Rectal smooth muscle tissue (tissue), 1 donor: ENCODE measurements around the gene CDKN3.
"Not testable (repeated sequence)": the region's sequence is repeated elsewhere in the genome, so short reads cannot be mapped to it uniquely, and the experiment has no call there.

ENCODE experiments used
- H3K27ac ChIP-seq: one replicate; pipeline ENCODE4 v1.7.0; 2013; ENCODE audit warnings: low read depth, low read length, inconsistent platforms
- H3K27me3 ChIP-seq: one replicate; pipeline ENCODE4 v1.7.0; 2013; ENCODE audit warnings: low read length; ENCODE audit not compliant: control insufficient read depth, insufficient read depth
- H3K36me3 ChIP-seq: one replicate; pipeline ENCODE4 v1.7.0; 2013; ENCODE audit warnings: low read length; ENCODE audit not compliant: control insufficient read depth, insufficient read depth
- H3K4me1 ChIP-seq: one replicate; pipeline ENCODE4 v1.7.0; 2013; ENCODE audit warnings: low read length; ENCODE audit not compliant: control insufficient read depth, insufficient read depth
- H3K4me3 ChIP-seq: one replicate; pipeline ENCODE4 v1.7.0; 2013; ENCODE audit warnings: low read length
- H3K9ac ChIP-seq: one replicate; pipeline ENCODE4 v1.7.0; 2013; ENCODE audit warnings: low read length

CDKN3 gene

DNA sequence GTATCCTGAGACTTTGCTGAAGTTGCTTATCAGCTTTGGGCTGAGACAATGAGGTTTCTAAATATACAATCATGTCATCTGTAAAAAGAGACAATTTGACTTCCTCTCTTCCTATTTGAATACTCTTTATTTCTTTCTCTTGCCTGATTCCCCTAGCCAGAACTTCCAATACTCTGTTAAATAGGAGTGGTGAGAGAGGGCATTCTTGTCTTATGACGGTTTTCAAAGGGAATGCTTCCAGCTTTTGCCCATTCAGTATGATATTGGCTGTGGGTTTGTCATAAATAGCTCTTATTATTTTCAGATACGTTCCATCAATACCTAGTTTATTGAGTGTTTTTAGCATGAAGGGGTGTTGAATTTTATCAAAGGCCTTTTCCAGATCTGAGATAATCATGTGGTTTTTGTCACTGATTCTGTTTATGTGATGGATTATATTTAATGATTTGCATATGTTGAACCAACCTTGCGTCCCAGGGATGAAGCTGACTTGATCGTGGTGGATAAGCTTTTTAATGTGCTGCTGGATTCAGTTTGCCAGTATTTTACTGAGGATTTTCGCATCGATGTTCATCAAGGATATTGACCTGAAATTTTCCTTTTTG lies 6.7 kb downstream of the CDKN3 start:
- H3K27me3 ChIP-seq, H3K4me3 ChIP-seq, H3K27ac ChIP-seq, H3K36me3 ChIP-seq, H3K9ac ChIP-seq, H3K4me1 ChIP-seq: not testable (repeated sequence)

DNA sequence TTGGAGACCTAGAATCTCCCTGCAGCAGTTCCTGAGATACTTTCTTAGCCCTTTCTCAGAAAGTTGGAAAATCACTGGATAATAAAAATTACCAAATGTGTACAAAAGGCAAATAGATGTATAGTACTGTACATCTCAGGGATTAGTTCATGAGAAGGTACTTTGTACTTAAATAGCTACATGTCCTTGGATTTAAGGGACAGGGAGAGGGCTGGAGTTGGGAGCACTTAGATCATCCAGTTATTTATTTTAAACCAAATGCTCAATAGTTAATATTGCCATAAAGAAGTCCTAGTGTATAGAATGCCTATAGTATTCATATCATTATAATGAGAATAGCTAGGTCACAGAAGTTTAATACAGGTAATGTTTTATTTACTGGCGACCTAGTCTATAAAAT lies 13.4 kb downstream of the CDKN3 start:
- H3K27me3 ChIP-seq: no peaks in the 10 kb centered on the region
- no peak overlapping the region for H3K27ac ChIP-seq
- no peak overlapping the region for H3K9ac ChIP-seq
- no peaks in the 10 kb centered on the region for H3K36me3 ChIP-seq
- H3K4me1 ChIP-seq: no peaks in the 10 kb centered on the region
- H3K4me3 ChIP-seq: no peak overlapping the region

DNA sequence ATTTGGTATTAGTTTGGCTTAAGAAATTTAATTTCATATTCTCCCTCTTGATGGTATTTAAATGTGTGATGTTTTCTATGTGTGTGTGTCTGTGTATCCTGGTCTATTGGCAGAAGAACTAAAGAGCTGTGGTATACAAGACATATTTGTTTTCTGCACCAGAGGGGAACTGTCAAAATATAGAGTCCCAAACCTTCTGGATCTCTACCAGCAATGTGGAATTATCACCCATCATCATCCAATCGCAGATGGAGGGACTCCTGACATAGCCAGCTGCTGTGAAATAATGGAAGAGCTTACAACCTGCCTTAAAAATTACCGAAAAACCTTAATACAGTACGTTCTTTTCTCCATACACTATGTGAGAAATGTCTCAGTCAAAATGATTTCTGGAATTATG lies 14.6 kb downstream of the CDKN3 start:
- Histone ChIP-seq H3K27me3 (no peaks in the 10 kb centered on the region), H3K9ac (no peak overlapping the region), H3K4me1 (no peaks in the 10 kb centered on the region), H3K4me3 (no peak overlapping the region), H3K36me3 (no peaks in the 10 kb centered on the region), H3K27ac (no peak overlapping the region)

DNA sequence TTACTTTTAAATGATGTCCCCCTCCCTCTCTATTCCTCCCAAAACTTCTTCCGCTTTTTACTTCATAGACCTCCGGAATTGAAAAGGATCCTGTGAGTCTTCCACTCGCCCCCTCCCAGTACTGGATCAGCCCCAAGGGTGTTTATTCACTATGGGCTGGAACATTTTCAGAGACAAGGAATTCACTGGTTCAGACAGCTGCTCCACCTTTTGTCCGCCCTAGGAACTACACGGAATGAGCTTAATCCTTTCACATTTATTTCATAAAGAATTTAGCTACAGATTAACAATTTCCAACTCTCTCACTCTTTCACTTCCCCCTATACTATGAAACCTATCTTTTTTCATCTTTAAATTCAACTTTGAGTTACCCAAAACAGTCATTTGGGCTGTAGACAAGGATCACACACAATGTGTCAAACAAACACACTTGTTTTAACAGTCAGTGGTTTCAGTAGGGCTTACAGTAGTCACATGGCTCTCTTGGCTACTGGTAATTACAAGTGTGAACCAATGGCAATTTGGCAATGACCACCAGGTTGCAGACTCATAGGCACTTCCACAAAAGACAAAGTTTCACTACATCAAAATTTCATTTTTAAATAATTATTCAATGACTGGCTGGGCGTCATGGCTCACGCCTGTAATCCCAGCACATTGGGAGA lies 23.8 kb downstream of the CDKN3 start:
- no peak overlapping the region for H3K4me3 ChIP-seq
- H3K9ac ChIP-seq: no peak overlapping the region
- H3K36me3 ChIP-seq: no peaks in the 10 kb centered on the region
- H3K4me1 ChIP-seq: no peaks in the 10 kb centered on the region
- H3K27me3 ChIP-seq: no peaks in the 10 kb centered on the region
- no peak overlapping the region for H3K27ac ChIP-seq

DNA sequence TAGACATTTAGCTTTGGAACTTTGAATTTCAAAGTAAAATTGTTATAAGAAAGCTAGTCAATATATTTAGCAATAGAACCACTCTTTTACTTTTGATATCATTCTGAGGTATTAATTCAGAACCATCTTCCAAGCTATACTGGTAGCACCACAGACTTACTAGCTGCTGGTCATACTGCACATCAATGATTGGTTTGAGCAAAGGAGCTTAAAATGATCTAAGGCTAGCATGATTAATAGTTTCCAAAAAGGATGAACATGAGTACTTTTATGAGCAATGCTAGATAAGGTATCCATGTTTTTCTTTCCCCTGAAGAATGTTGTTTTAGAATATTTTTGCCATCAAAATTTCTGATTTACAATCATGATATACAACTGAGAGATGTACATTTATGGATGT lies 27.2 kb downstream of the CDKN3 start:
- Histone ChIP-seq H3K9ac (no peak overlapping the region), H3K4me3 (no peak overlapping the region), H3K4me1 (no peaks in the 10 kb centered on the region), H3K36me3 (peaks cover 4% of the 10 kb centered on the region), H3K27me3 (no peaks in the 10 kb centered on the region), H3K27ac (no peak overlapping the region)

DNA sequence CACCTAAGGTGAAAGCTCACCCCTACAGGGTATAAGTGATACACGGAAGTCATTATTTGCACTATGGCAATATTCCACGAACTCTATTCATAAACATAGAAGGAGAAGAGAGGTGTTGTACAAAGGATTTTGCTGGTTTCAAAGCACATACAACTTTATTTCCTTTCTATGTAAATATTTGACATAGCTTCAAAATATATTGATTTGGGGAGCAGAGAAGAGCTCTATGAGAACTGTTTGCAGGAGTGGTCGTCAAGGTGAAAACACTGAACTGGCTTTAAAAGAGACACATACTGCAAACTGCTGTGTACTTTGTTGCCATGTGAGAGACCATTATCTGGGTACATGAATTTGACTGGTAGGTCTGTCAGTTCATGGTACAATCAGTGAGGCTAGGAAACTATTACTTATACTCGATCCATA lies 27.7 kb downstream of the CDKN3 start:
- Histone ChIP-seq H3K27me3 (no peaks in the 10 kb centered on the region), H3K4me1 (no peaks in the 10 kb centered on the region), H3K36me3 (peaks cover 7% of the 10 kb centered on the region), H3K4me3 (no peak overlapping the region), H3K9ac (no peak overlapping the region), H3K27ac (no peak overlapping the region)

DNA sequence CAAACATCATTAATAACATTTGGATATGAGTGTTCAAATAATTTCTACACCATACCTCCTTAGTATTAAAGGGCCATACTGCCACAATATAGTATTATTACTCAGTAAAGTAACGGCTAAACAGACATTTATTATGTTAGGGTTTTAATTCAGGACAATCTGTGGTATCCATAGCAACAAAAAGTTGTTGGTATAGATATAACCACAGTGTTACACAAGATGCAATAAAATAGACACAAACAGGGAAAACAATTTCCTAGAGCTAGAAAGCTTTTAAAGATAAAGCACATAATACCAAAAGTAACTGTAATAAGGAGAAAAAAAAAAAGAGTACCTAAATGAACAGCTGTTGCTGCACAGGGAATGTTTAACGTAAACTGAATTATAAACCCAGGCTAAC lies 28.3 kb downstream of the CDKN3 start:
- Histone ChIP-seq H3K9ac (no peak overlapping the region), H3K4me3 (no peak overlapping the region), H3K4me1 (no peaks in the 10 kb centered on the region), H3K36me3 (peaks cover 11% of the 10 kb centered on the region), H3K27ac (no peak overlapping the region), H3K27me3 (no peaks in the 10 kb centered on the region)

DNA sequence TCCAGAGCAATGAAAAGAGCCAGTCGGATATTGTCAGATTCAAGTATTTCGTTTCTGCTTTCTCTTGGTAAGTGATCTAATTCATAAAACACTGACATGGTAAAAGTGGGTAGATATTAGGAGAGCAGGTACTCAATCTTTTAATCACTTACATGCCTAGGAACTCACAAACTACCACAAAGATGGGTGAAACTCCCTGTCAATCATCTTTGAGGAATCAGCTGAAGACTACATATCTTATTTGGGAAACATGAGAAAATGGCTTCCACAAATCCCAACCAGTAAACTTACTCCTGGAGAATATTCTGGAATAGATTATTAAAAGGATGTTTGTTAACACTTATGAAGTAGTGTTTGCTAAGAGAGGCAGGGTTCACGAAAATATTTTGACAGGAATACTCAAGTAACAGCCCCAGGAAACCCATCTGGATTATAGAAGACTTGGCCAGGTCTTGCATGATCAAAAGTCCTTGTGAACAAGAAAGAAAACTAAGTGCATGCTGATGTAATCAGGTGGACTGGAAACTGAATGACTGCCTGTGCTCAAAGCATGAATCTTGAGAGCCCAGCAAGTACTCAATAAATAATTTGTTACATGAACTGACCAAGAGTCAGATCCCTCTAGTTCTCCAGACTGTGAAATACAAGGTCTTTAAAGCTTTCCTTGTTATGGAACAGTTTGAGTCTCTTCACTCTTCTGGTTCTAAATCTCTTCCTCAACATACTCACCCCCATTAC lies 28.9 kb downstream of the CDKN3 start:
- Histone ChIP-seq H3K4me1 (no peaks in the 10 kb centered on the region), H3K9ac (no peak overlapping the region), H3K27me3 (no peaks in the 10 kb centered on the region), H3K36me3 (peaks cover 11% of the 10 kb centered on the region), H3K4me3 (no peak overlapping the region), H3K27ac (no peak overlapping the region)

DNA sequence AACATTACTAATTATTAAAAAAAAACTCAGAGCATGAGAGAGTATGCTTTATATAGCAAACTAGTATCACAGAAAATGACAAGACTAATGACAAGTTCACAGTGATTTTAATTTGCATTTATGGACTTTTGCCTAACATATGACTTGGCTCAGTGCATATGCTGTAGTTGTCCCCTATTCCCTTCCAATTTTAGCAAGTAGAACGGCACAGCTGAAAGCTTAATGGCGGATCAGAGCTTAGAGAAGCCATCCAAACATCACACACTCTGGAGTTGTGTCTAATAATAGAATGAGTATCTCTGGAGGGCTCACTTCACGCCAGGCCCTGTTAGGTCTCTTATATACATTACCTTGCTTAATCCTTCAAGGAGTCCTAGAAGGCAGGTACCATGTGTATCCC lies 31.1 kb downstream of the CDKN3 start:
- Histone ChIP-seq H3K27ac (no peak overlapping the region), H3K4me3 (no peak overlapping the region), H3K36me3 (peaks cover 11% of the 10 kb centered on the region), H3K27me3 (no peaks in the 10 kb centered on the region), H3K9ac (no peak overlapping the region), H3K4me1 (no peaks in the 10 kb centered on the region)

DNA sequence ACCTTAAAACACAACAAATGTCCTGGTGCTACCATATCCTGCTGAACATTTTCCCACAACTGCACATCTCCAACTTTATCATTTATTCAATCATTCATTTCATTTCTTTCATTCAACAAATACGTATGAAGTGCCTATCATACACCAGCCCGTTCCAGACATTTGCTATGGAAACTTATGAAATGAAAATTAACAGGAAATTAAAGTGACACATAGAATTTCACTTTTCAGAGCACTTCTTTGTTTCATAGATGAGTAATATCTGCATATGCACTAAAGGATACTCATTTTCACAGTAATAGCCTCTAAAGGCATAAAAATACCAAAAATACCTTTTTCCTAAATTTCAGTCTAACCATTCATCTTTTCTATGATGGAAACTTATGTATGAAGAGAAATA lies 31.7 kb downstream of the CDKN3 start:
- no peak overlapping the region for H3K9ac ChIP-seq
- H3K36me3 ChIP-seq: peaks cover 11% of the 10 kb centered on the region
- no peaks in the 10 kb centered on the region for H3K4me1 ChIP-seq
- H3K27ac ChIP-seq: no peak overlapping the region
- no peak overlapping the region for H3K4me3 ChIP-seq
- H3K27me3 ChIP-seq: no peaks in the 10 kb centered on the region

DNA sequence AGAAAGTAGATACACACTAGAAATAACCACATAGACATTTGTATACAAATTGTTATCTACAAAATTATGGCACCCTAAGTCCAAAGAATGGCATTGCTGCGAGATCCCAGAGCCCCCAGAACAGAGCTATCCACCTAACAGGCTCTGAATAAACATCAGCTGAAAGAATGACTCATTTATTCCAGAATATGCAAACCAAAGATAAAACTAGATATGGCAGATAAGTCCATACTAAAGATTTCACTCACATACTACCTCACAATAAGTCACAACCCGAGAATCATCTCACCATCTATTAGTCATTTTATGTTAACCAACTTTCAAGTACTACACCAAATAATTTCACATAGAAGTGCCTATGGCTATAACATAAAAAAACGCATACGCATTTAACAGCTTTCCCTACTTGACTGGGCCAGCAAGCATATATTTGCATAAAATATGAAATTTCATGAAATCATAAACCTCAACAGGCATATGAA lies 38.7 kb downstream of the CDKN3 start:
- no peak overlapping the region for H3K4me3 ChIP-seq
- H3K27ac ChIP-seq: no peak overlapping the region
- peaks cover 6% of the 10 kb centered on the region for H3K4me1 ChIP-seq
- no peaks in the 10 kb centered on the region for H3K36me3 ChIP-seq
- no peaks in the 10 kb centered on the region for H3K27me3 ChIP-seq
- H3K9ac ChIP-seq: no peak overlapping the region

DNA sequence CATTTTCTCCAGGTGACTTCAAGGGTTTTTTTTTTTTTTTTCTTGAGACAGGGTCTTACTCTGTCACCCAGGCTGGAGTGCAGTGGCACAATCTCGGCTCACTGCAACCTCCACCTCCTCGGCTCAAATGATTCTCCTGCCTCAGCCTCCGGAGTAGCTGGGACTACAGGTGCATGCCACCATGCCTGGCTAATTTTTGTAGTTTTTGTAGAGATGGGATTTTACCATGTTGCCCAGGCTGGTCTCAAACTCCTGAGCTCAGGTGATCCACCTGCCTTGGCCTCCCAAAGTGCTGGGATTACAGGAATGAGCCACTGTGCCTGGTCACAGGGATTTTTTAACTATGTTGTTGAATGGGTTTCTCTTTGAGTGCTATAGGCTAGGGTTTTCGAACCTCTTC lies 41.1 kb downstream of the CDKN3 start:
- peaks cover 10% of the 10 kb centered on the region for H3K4me1 ChIP-seq
- not testable (repeated sequence) for H3K36me3 ChIP-seq, H3K27ac ChIP-seq, H3K9ac ChIP-seq, H3K27me3 ChIP-seq, H3K4me3 ChIP-seq
